HEK293 (cell line): ENCODE data around the gene UGT1A3.

Experiments
- CTCF ChIA-PET: fragments of 350-600 bp; formaldehyde crosslinking; extraction: SDS; loops from one replicate; lab custom pipeline; 2021; ENCODE audit warnings: antibody characterized with exemption; lab: Yijun Ruan, JAX
- POLR2A ChIA-PET: fragments of 300-600 bp; formaldehyde crosslinking; extraction: SDS; loops from one replicate; lab custom pipeline; 2020; ENCODE audit warnings: antibody characterized with exemption, inconsistent platforms; lab: Yijun Ruan, JAX
- H3K27ac ChIP-seq: fragments of 200-500 bp; sonication (Bioruptor generic); 2 replicates; pipeline ENCODE4 v1.5.1; 2014; ENCODE audit warnings: low read depth, low read length, control low read depth, inconsistent platforms; ENCODE audit errors: extremely low read depth
- H3K36me3 ChIP-seq, 2 experiments: fragments of 200-500 bp in 1 of 2; sonication (Bioruptor generic) in 1 of 2; 1 replicate in 1 of 2; 2 replicates in 1 of 2; pipeline ENCODE4 v1.5.1; 2014 to 2017; ENCODE audit warnings: inconsistent platforms in 2 of 2, low read length in 2 of 2; ENCODE audit not compliant: control insufficient read depth in 2 of 2, insufficient read depth in 1 of 2
- H3K4me1 ChIP-seq: fragments of 200-500 bp; sonication (Bioruptor generic); 2 replicates; pipeline ENCODE4 v1.5.1; 2014; ENCODE audit warnings: mild to moderate bottlenecking, low read length, inconsistent platforms; ENCODE audit not compliant: control insufficient read depth, insufficient read depth
- H3K4me3 ChIP-seq: 2 replicates; pipeline ENCODE4 v1.5.1; 2011; ENCODE audit warnings: low read depth, mild to moderate bottlenecking, control low read depth, low read length, moderate library complexity
- H3K9me3 ChIP-seq: fragments of 200-500 bp; sonication (Bioruptor generic); 2 replicates; pipeline ENCODE4 v1.5.1; 2014; ENCODE audit warnings: low read depth, low read length, inconsistent platforms; ENCODE audit not compliant: control insufficient read depth, insufficient read depth
- HOXD13 ChIP-seq: sonication (generic); formaldehyde crosslinking; IDR thresholded peaks from 2 replicates; pipeline ENCODE4 v1.8.0; 2022; ENCODE audit warnings: missing genetic modification reagents, borderline replicate concordance
- MEIS1 ChIP-seq: sonication (generic); formaldehyde crosslinking; IDR thresholded peaks from 2 replicates; pipeline ENCODE4 v1.8.1; 2022; ENCODE audit warnings: missing genetic modification reagents, mild to moderate bottlenecking, borderline replicate concordance
- PRDM1 ChIP-seq: fragments of 450-650 bp; formaldehyde crosslinking; IDR thresholded peaks from 2 replicates; pipeline ENCODE4; 2016; ENCODE audit warnings: missing biosample characterization, missing genetic modification characterization
- ZBTB44 ChIP-seq: fragments of 450-650 bp; IDR thresholded peaks from 2 replicates; pipeline ENCODE4 v1.5.1; 2018; ENCODE audit warnings: missing biosample characterization, mild to moderate bottlenecking, missing genetic modification characterization
- ZBTB6 ChIP-seq: fragments of 450-650 bp; formaldehyde crosslinking; IDR thresholded peaks from 2 replicates; pipeline ENCODE4 v1.5.1; 2017; ENCODE audit warnings: missing biosample characterization, missing genetic modification characterization
- ZEB2 ChIP-seq: fragments of 450-650 bp; formaldehyde crosslinking; IDR thresholded peaks from 2 replicates; pipeline ENCODE4 v1.5.1; 2016; ENCODE audit warnings: missing biosample characterization, missing genetic modification characterization
- ZFP41 ChIP-seq: fragments of 450-650 bp; formaldehyde crosslinking; IDR thresholded peaks from 2 replicates; pipeline ENCODE4 v1.5.1; 2016; ENCODE audit warnings: missing biosample characterization, missing genetic modification characterization, borderline replicate concordance
- ZNF133 ChIP-seq: fragments of 450-650 bp; formaldehyde crosslinking; IDR thresholded peaks from 2 replicates; pipeline ENCODE4 v1.5.1; 2016; ENCODE audit warnings: missing biosample characterization, missing genetic modification characterization
- ZNF155 ChIP-seq: fragments of 450-650 bp; formaldehyde crosslinking; IDR thresholded peaks from 2 replicates; pipeline ENCODE4 v1.5.1; 2016; ENCODE audit warnings: missing biosample characterization, missing genetic modification characterization
- ZNF175 ChIP-seq: fragments of 450-650 bp; formaldehyde crosslinking; IDR thresholded peaks from 2 replicates; pipeline ENCODE4 v1.5.1; 2016; ENCODE audit warnings: missing biosample characterization, missing genetic modification characterization
- ZNF350 ChIP-seq: fragments of 450-650 bp; formaldehyde crosslinking; IDR thresholded peaks from 2 replicates; pipeline ENCODE4 v1.5.0; 2017; ENCODE audit warnings: missing biosample characterization, mild to moderate bottlenecking, missing genetic modification characterization
- ZNF416 ChIP-seq: fragments of 450-650 bp; formaldehyde crosslinking; IDR thresholded peaks from 2 replicates; pipeline ENCODE4 v1.5.1; 2016; ENCODE audit warnings: missing biosample characterization, missing genetic modification characterization
- ZNF521 ChIP-seq: fragments of 450-650 bp; formaldehyde crosslinking; IDR thresholded peaks from 2 replicates; pipeline ENCODE4 v1.5.1; 2017; ENCODE audit warnings: missing biosample characterization, mild to moderate bottlenecking, missing genetic modification characterization
- ZNF549 ChIP-seq: fragments of 450-650 bp; IDR thresholded peaks from 2 replicates; pipeline ENCODE4 v1.5.1; 2018; ENCODE audit warnings: missing biosample characterization, missing genetic modification characterization, mild to moderate bottlenecking, inconsistent platforms, moderate library complexity
- ZNF610 ChIP-seq: fragments of 450-650 bp; formaldehyde crosslinking; IDR thresholded peaks from 2 replicates; pipeline ENCODE4 v1.5.1; 2016; ENCODE audit warnings: missing biosample characterization, missing genetic modification characterization, borderline replicate concordance
- ZNF645 ChIP-seq: fragments of 450-650 bp; formaldehyde crosslinking; IDR thresholded peaks from 2 replicates; pipeline ENCODE4; 2016; ENCODE audit warnings: missing biosample characterization, missing genetic modification characterization
- ZNF837 ChIP-seq: fragments of 450-650 bp; formaldehyde crosslinking; IDR thresholded peaks from 2 replicates; pipeline ENCODE4 v1.5.1; 2016; ENCODE audit warnings: missing biosample characterization, missing genetic modification characterization
- TF ChIP-seq, protein P1 (sequence below): fragments of 450-650 bp; formaldehyde crosslinking; IDR thresholded peaks from 2 replicates; pipeline ENCODE4 v1.5.0; 2017; ENCODE audit warnings: missing biosample characterization, missing genetic modification characterization, borderline replicate concordance
- TF ChIP-seq, protein P2 (sequence below): fragments of 450-650 bp; formaldehyde crosslinking; IDR thresholded peaks from 2 replicates; pipeline ENCODE4 v1.5.1; 2016; ENCODE audit warnings: missing biosample characterization, missing genetic modification characterization
- TF ChIP-seq, protein P3 (sequence below): fragments of 450-650 bp; formaldehyde crosslinking; conservative IDR thresholded peaks from 2 replicates; pipeline ENCODE4 v1.5.1; 2016; ENCODE audit warnings: low read depth, missing biosample characterization, missing genetic modification characterization
- TF ChIP-seq, protein P4 (sequence below): fragments of 450-650 bp; formaldehyde crosslinking; IDR thresholded peaks from 2 replicates; pipeline ENCODE4 v1.5.1; 2016; ENCODE audit warnings: missing biosample characterization, missing genetic modification characterization

The UGT1A3 gene

DNA sequence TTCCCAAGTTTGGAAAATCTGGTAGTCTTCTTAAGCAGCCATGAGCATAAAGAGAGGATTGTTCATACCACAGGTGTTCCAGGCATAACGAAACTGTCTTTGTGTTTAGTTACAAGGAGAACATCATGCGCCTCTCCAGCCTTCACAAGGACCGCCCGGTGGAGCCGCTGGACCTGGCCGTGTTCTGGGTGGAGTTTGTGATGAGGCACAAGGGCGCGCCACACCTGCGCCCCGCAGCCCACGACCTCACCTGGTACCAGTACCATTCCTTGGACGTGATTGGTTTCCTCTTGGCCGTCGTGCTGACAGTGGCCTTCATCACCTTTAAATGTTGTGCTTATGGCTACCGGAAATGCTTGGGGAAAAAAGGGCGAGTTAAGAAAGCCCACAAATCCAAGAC lies 43.3 kb downstream of the UGT1A3 start:
- no peaks in the 10 kb centered on the region for H3K4me1 ChIP-seq
- TF ChIP-seq ZNF837 (tag by site-specific recombination) (no peak), ZBTB6 (tag by site-specific recombination) (no peak), ZNF155 (tag by site-specific recombination) (no peak), ZNF416 (tag by site-specific recombination) (no peak)
- TF ChIP-seq, protein P1, sequence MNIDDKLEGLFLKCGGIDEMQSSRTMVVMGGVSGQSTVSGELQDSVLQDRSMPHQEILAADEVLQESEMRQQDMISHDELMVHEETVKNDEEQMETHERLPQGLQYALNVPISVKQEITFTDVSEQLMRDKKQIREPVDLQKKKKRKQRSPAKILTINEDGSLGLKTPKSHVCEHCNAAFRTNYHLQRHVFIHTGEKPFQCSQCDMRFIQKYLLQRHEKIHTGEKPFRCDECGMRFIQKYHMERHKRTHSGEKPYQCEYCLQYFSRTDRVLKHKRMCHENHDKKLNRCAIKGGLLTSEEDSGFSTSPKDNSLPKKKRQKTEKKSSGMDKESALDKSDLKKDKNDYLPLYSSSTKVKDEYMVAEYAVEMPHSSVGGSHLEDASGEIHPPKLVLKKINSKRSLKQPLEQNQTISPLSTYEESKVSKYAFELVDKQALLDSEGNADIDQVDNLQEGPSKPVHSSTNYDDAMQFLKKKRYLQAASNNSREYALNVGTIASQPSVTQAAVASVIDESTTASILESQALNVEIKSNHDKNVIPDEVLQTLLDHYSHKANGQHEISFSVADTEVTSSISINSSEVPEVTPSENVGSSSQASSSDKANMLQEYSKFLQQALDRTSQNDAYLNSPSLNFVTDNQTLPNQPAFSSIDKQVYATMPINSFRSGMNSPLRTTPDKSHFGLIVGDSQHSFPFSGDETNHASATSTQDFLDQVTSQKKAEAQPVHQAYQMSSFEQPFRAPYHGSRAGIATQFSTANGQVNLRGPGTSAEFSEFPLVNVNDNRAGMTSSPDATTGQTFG: no peak
- H3K9me3 ChIP-seq: no peaks in the 10 kb centered on the region
- no peak overlapping the region for H3K4me3 ChIP-seq
- no peak overlapping the region for H3K27ac ChIP-seq
- no peaks in the 10 kb centered on the region for H3K36me3 ChIP-seq
- CTCF ChIA-PET: no interaction called here
- POLR2A ChIA-PET: no interaction called here

- ChIA-PET CTCF (no interaction called here), POLR2A (no interaction called here)
- Histone ChIP-seq H3K4me3 (no peak overlapping the region), H3K27ac (no peak overlapping the region), H3K36me3 (no peaks in the 10 kb centered on the region), H3K4me1 (no peaks in the 10 kb centered on the region), H3K9me3 (no peaks in the 10 kb centered on the region)
- TF ChIP-seq ZBTB44 (tag by site-specific recombination) (no peak), MEIS1 (no peak), ZNF645 (tag by site-specific recombination) (no peak), ZNF350 (tag by site-specific recombination) (no peak), ZNF549 (no peak), HOXD13 (CRISPR knock-in tag) (no peak), ZNF610 (no peak), ZNF133 (tag by site-specific recombination) (no peak), ZBTB6 (tag by site-specific recombination) (no peak), ZFP41 (tag by site-specific recombination) (no peak), PRDM1 (no peak), ZEB2 (no peak), ZNF175 (tag by site-specific recombination) (no peak), ZNF521 (tag by site-specific recombination) (no peak)
- TF ChIP-seq, protein P2, sequence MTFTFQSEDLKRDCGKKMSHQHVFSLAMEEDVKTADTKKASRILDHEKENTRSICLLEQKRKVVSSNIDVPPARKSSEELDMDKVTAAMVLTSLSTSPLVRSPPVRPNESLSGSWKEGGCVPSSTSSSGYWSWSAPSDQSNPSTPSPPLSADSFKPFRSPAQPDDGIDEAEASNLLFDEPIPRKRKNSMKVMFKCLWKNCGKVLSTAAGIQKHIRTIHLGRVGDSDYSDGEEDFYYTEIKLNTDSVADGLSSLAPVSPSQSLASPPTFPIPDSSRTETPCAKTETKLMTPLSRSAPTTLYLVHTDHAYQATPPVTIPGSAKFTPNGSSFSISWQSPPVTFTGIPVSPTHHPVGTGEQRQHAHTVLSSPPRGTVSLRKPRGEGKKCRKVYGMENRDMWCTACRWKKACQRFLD (tag by site-specific recombination): no peak
- TF ChIP-seq, protein P3, sequence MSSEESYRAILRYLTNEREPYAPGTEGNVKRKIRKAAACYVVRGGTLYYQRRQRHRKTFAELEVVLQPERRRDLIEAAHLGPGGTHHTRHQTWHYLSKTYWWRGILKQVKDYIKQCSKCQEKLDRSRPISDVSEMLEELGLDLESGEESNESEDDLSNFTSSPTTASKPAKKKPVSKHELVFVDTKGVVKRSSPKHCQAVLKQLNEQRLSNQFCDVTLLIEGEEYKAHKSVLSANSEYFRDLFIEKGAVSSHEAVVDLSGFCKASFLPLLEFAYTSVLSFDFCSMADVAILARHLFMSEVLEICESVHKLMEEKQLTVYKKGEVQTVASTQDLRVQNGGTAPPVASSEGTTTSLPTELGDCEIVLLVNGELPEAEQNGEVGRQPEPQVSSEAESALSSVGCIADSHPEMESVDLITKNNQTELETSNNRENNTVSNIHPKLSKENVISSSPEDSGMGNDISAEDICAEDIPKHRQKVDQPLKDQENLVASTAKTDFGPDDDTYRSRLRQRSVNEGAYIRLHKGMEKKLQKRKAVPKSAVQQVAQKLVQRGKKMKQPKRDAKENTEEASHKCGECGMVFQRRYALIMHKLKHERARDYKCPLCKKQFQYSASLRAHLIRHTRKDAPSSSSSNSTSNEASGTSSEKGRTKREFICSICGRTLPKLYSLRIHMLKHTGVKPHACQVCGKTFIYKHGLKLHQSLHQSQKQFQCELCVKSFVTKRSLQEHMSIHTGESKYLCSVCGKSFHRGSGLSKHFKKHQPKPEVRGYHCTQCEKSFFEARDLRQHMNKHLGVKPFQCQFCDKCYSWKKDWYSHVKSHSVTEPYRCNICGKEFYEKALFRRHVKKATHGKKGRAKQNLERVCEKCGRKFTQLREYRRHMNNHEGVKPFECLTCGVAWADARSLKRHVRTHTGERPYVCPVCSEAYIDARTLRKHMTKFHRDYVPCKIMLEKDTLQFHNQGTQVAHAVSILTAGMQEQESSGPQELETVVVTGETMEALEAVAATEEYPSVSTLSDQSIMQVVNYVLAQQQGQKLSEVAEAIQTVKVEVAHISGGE (tag by site-specific recombination): no peak
- TF ChIP-seq, protein P4, sequence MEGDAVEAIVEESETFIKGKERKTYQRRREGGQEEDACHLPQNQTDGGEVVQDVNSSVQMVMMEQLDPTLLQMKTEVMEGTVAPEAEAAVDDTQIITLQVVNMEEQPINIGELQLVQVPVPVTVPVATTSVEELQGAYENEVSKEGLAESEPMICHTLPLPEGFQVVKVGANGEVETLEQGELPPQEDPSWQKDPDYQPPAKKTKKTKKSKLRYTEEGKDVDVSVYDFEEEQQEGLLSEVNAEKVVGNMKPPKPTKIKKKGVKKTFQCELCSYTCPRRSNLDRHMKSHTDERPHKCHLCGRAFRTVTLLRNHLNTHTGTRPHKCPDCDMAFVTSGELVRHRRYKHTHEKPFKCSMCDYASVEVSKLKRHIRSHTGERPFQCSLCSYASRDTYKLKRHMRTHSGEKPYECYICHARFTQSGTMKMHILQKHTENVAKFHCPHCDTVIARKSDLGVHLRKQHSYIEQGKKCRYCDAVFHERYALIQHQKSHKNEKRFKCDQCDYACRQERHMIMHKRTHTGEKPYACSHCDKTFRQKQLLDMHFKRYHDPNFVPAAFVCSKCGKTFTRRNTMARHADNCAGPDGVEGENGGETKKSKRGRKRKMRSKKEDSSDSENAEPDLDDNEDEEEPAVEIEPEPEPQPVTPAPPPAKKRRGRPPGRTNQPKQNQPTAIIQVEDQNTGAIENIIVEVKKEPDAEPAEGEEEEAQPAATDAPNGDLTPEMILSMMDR (tag by site-specific recombination): no peak
Observed at GRCh38 chr2:233772583-233772982, 43.7 kb downstream of the UGT1A3 start.
